GM18498 (cell line): ENCODE measurements around the gene ASCC3.
"Not testable (repeated sequence)": the region's sequence is repeated elsewhere in the genome, so short reads cannot be mapped to it uniquely, and the experiment has no call there.

Source experiments
- ATAC-seq: cut with Tn5 transposase; IDR thresholded peaks from one replicate; pipeline ENCODE4 v1.9.1; 2021; ENCODE audit warnings: mild to moderate bottlenecking, moderate library complexity; ENCODE audit not compliant: unreplicated experiment

ASCC3 gene

DNA sequence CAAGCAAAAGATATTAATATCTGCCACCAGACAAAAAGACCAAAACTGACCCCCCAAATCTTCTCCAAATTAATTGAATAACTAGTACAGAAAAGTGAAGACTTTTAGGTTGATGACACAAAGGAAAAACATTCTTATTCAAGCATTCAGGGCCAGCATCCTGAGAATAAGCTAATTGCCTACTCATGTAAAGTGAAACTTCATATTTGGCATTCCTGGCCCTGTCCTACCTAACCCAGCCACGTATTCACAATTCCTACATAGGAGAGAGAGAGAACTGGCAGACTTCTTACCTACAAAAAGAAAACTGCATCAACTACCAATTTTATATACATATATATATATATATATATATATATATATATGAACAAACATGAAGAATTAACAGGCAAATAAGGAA lies 4.9 kb upstream of the ASCC3 start:
- no peak for ATAC-seq

DNA sequence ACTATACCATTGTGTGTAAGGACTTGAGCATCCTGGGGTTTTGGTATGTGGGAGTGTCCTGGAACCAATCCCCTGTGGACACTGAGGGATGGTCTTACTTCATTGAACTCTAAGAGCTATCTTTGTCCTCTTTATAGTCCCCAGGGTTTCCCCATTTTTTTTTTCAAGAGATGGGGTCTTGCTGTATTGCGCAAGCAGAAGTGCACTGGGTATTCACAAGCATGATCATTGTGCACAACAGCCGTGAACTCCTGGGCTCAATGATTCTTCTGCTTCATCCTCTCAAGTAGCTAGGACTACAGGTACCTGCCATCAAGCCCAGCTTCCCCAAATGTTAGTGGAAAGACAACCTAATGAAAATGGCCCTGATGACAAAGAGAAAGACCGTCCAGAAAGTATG lies 2.2 kb upstream of the ASCC3 start:
- no peak for ATAC-seq

DNA sequence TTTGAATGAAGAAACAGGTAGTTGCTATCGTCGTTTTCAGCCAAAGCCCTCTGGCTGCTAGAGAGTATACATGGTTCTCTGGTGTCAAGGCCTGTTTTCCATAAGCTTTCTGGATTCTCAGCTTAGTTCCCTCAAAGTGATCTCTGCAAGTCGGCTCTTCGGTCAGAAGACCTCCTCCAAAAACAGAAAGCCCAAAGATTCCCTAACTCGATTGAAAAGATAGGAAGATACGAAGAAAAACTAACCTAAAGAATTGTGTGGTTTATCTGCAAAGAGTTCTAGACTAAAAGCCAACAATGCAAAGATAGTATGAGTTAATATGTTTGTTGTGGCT lies 545 bp upstream of the ASCC3 start:
- ATAC-seq = peak; percentile 12

DNA sequence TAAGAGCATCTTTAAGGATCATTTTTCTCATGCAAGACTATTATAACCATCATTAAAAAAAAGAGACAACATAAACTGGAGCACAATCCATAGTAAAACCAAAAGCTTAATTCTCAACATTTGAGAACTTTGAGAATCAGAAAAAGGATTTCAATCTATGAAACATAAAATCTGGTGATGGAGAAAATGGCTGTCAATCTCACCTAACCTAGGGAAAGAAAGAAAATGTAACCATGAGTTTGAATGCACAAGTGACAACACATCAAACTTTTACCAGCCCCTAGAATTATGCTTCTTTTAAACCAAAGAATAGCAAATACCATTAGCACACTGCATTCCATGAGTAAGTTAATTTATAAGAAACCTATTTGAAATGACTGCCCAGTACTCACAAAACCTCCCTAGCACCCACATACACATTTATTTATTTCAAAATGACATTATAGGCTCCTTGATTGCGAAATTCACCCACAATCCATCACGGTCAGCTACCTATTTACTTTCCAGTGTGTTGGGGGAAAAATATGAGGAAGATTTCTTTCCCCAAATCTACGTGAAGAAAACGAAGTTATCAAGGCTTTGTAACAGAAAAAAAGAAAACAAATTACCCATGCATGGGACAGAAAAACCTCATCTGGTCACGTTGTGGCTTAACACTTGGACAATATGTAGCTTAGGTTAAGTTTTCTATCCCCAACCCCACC lies 828 bp downstream of the ASCC3 start:
- ATAC-seq = no peak

DNA sequence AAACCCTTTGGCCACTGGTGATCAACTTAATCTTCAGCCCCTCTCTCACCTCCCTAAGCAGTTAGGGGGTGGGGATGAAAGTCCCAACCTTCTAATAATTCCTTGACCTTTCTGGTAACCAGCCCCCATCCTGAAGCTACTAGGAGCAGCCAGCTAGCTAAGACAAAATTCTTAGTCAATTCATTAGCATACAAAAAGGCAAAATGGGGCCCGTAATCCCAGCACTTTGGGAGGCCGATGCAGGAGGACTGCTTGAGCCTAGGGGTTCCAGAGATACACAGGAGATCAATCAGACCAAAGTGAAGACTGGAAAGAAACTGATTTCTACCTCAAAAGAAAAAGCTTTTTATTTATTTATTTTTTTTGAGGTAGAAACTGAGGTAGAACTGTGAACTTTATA lies 1.8 kb downstream of the ASCC3 start:
- ATAC-seq = no peak

DNA sequence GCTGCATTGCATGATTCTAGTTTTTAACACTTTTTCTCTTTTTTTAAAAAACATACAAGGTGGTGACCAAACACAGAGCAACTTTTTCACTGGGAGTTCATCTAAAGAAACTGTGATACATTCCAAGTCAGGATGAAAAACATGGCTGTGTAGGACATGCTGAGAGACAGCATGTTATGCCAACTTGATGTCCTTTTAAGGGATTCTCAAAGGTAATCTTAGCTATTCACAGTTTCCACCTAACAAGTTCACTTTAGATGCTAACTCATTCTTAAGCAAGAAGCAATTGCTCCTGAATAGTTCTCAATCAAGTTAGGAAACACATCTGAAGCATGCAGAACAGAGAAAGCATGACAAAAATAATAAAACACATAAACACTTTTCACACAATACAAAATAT lies 3.3 kb downstream of the ASCC3 start:
- ATAC-seq = no peak

DNA sequence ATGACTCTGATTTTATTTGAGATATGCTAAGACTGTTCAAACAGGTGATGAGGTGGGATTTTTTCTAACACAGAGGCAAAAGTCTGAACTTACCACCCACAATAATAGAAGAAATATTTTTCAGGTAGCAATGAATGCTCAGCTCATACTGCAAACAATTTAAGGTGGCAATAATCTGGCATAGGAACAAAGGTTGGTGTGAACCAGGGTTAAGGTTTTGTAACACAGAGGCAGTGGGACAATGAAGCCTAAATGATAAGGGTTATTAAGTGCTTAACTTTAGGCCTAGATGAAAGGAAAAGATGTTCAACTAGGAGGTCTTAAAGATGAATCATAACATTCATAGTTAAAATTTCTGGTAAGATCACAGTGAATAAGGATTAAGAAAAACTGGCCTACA lies 4.9 kb downstream of the ASCC3 start:
- no peak for ATAC-seq

DNA sequence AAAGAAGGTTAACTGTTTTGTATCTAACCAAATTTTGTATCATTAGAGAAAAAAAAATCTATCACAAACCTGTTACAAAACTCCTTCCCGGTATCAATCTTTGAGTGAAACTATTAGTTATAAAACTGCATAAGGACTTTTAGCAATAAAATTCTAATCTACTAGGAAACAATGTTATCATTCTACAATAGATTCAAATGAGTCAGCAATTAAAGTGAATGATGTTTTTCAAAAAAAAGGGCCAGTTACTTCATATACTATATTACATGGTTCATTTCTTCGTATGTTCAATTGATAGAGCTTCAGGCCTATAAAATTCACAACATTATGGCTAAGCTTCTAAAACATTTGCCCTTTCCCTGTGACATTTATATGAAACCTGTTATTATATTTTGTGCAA lies 15.6 kb downstream of the ASCC3 start:
- no peak for ATAC-seq

DNA sequence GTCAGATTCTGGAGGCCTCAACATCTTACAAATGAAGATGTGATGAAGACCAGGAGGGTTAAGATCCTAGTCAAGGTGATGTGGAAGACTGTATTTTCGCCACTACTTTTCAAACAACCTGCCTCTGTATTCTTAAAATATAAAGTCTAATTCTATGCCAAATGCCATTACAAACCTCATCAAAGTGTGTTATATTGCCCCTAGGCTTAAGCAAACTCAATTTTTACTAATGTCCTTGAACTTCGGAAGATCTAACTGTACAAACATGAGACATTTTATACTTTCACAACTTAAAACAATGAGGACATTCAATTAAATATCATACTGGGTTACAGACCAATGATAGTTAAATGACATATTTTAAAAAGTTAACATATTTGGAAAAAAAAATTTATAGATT lies 19.1 kb downstream of the ASCC3 start:
- ATAC-seq = no peak

DNA sequence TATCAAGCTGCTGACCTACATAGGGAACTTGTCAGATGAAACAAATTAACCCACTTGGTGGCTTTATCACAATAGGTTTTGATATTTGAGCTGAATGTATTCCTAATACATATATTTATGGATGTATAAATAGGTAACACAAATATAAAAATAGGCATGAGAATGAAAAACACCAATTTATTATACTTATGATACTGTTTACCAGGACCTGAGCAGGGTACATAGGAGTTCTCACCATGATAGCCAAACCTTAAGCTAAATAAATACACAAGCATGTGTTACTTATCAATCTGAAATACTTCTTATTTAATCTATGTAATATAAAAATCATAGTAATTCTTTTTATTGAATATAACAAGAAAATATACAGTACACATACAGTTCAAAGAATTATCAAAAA lies 25.0 kb downstream of the ASCC3 start:
- no peak for ATAC-seq

DNA sequence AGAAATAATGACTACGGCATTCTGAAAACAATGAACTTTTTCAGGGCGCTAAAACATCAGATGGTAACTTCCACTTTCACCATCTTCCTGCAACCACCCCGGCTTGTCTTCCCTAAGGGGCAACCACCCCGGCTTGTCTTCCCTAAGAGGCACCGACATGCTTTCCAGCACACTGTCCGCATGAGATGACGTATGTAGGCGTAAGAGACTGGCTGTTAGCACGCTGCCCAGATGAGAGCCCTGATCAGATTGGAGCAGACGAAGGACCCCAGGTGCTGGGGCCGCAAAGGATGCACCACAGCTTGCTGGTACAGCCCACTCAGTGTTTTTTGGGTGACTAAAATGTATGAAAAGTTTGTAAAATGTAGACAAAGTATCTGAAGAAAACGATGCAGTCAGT lies 29.3 kb downstream of the ASCC3 start:
- ATAC-seq = no peak

DNA sequence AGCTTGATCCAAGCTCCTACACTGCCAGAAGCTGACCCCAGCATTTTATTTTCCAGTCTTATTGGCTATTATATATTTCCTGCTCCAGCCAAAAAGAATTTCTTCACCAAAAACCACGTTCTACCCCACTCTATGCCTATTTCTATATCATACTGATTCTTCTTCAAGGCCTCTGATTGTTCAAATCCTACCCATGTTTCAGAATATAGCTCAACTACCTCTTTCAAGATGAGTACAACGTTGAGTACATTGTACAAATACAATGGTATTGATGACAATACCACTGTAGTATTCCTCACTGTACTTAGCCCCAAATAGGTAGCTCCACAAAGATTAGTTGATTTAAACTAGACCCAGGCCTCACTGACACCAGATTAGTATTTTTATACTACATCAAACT lies 31.0 kb downstream of the ASCC3 start:
- ATAC-seq = no peak

DNA sequence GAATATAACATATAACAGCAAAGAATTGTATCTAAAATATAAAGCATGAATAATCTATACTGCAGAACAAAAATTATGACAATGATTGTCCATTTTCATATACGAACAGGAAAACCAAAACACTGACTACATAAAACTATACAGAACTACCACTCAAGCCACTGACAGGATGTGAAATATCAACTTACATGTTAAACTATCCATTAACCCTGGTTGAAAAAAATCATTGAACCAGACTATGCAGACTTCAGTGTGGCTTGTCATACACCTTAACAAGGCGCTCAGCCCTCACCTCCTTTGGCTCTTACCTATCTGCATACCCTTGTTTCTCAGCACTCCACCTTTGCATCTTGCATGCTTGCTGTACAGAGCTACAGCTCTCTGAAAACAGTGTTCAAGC lies 34.9 kb downstream of the ASCC3 start:
- ATAC-seq = peak; percentile 65

DNA sequence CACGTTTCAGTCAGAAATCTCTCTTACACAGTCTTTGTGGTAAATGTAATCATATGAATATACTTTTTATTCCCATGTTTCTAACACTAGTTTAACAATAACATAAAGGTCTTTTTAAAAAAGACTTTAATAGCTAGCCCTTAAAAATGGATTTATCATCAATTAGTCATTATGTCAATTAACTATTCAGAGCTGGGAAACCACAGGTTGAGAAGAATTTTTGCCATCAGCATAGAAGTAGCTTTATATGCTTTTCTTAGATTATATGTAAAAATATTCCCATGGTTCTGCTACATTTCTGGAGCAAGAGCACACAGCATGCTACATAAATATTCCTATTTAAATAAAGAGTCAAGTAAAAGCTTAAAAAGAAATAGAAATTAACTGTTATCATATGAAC lies 35.5 kb downstream of the ASCC3 start:
- ATAC-seq = no peak

DNA sequence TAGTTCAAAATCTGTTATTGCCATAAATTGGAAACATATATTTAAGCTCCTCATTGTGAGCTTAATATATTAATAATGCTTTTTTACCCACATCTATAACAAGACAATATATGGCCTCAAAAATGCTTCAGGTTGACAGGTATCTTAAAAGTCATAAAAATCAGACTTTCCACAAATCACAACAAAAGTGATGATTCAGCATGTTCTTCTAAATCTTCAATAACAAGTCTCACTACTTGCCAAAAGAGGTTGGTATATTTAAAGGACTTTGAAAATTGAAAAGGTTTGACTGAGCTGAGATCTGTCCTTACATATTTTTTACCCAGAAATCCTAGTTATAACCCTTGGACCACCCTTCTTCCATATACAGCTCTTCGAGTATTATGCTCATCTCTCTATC lies 41.7 kb downstream of the ASCC3 start:
- ATAC-seq = no peak

DNA sequence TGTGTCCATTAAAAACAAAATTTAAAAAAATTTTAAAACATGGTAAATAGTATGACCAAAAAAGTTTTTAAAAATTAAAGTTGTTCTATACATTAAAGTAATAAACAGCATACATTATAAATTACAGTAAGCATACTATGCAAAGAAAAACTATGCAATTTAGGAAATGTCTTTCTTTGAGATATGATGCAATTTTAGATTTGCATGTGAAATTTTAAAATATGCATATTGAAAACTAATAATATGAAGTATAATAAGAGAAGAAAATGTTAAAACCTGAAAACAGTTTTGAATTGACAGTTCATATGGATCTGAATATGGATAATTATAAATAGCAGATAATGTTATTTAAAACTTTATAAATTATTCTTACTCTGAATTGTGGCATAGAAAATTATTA lies 43.1 kb downstream of the ASCC3 start:
- ATAC-seq = no peak

DNA sequence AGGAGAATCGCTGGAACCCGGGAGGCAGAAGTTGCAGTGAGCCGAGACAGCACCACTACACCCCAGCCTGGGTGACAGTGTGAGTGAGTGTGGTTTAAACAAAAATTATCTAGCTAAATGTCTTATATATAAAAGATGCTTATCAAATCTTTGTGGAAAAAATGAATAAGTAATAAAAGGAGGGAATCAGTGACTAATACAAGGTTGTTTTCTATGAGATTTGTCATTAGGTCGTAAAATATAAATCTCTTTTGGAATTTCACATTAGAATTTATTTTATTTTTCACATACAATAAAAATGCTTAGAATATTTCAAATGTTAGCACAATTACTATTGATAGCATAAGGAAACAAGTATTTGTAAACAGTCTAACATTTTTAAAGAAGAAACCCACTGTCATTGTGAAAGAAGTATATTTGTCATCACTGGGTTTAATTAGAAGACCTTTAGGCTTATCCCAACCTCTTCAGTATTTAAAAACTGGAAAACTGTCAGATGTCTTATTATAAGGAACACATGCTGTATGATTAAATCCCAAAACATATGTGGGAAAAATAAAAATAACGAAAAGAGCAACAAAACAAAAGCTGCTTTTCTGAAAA lies 47.1 kb downstream of the ASCC3 start:
- no peak for ATAC-seq

DNA sequence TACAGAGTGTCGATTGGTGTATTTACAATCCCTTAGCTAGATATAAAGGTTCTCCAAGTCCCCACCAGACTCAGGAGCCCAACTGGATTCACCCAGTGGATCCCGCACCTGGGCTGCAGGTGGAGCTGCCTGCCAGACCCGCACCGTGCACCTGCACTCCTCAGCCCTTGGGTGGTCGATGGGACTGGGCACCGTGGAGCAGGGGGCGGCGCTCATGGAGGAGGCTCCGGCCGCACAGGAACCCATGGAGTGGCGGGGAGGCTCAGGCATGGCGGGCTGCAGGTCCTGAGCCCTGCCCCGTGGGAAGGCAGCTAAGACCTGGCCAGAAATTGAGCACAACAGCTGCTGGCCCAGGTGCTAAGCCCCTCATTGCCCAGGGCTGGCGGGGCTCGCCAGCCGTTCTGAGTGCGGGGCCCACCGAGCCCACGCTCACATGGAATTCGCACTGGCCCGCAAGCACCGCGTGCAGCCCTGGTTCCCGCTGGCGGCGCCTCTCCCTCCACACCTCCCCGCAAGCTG lies 52.0 kb downstream of the ASCC3 start:
- ATAC-seq = not testable (repeated sequence)

DNA sequence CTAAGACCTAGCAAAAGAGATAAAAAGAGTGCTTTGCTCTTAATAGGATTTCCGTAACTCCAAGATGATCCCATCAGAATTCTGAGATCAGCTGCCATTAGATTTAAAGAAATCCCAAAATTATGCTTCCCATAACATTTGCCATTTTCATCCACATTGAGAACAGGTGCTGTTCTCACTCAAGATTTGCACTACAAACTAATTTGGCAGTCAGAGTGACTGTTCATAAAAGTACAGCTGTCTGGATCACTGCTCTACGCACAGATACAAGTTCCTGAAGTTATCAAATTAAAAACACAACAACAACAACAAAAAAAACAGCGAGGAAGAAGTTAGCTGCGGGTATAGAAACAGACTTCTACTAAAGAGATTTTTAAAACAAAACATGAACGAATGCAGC lies 58.1 kb downstream of the ASCC3 start:
- ATAC-seq = no peak

DNA sequence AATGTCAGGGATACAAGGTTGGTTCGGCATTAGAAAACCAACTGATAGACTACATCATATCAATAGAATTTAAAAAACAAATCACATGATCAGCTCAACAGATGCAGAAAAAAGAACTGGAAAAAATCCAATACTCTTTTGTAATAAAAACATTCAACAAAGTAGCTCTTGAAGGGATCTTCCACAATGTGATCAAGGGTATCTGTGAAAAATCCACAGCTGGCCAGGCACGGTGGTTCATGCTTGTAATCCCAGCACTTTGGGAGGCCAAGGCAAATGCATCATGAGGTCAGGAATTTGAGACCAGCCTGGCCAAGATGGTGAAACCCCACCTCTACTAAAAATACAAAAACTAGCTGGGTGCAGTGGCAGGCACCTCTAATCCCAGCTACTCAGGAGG lies 63.1 kb downstream of the ASCC3 start:
- ATAC-seq = no peak

DNA sequence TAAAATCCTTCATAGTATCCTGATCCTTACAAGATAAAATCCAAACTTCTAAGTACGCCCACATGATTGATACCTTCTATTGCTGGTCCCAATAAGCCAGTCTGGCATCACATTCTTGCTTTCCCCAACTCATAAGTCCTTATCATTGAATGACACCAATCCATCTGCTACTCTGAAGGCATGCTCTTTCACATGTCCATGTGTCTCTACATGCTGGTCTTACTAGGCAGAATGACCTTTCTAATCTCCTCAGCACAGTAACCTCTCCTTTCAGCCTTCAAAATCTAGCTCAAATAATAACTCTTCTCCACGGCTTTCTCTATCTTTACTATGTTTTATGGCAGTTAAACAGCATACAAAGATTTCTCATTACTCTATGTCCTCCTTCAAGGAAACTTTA lies 71.1 kb downstream of the ASCC3 start:
- no peak for ATAC-seq

DNA sequence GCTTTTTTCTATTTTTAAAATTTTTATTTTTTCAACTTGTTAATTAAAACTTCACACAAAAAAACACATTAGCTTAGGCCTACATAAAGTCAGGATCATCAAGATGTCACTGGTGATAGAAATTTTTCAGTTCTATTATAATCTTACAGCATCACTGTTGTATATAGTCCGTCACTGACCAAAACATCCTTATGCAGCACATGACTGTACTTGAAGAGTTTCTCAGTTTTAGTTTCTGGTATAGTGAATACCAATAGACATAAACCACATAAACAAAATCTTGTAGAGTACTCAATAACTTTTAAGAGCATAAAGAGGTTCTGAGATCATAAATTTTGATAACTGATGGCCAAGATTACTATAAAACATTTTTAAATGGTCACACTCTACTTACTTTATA lies 71.8 kb downstream of the ASCC3 start:
- ATAC-seq = peak; percentile 81
